ENCODE data around the gene PTPRJ.

Gene PTPRJ

GRCh38 chr11:48063424-48063978, 83.1 kb downstream of the PTPRJ start:
- peak in 1 of 56 donors; percentile 9 for DNase-seq

DNA sequence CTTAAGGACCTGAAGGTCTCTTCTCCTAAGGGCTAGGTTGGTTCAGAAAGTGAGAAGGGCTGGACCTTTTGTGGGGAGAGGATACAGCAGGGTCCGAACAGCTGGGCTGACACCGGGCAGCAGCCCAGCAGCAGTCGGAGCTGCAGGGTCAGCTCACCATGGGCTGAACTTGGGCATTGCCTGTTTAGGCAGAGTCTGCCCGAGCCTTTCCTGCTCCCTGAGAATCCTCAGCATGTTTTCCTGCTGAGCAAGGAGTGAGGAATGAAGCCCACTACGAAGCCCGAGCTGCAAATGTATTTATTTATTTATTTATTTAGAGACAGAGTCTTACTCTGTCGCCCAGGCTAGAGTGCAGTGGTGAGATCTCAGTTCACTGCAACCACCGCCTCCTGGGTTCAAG, 83.9 kb downstream of the PTPRJ start:
- DNase-seq, result no peak

- DNase-seq, result peak in 1 of 56 donors; percentile 24
Measured at GRCh38 chr11:48066881-48067800, 86.8 kb downstream of the PTPRJ start.

GRCh38 chr11:48073031-48073861, 92.9 kb downstream of the PTPRJ start:
- DNase-seq, result no peak

GRCh38 chr11:48074425-48075181, 94.2 kb downstream of the PTPRJ start:
- no peak for DNase-seq

DNA sequence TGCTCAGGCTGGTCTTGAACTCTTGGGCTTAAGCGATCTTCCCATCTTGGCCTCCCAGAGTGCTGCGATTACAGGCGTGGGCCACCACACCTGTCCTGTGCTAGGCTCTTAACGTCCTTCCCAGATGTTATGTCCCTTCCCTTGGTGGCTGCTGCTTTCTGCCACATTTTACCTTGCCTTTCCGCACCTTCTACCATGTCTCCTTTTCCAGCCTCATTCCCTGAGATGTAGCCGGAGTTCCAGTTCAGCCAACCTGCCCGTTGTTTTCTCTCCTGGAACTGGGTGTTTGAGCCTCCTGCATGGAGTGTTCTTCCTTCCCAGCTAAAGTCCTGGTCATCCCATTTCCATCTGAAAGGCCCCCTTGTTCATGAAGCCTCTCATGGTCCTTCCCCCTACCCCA, 95.3 kb downstream of the PTPRJ start:
- no peak for DNase-seq

GRCh38 chr11:48077251-48077650, 96.9 kb downstream of the PTPRJ start:
- DNase-seq, result no peak

DNA sequence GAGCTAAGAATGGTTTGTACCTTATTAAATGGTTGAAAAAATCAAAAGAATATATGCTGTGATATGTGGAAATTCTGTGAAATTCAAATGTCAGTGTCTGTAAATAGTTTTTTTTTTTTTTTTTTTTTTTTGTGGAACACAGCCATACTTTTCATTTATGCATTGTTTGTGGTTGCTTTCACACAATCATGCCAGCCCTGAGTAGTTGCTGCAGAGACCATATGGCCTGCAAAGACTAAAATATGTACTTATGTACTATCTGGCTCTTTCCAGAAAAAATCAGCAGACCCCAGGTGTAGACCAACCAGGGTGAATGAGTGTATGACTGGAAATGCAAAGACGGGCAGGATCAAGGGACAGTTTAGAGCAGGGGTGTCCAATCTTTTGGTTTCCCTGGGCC, 98.3 kb downstream of the PTPRJ start:
- DNase-seq, result no peak

DNA sequence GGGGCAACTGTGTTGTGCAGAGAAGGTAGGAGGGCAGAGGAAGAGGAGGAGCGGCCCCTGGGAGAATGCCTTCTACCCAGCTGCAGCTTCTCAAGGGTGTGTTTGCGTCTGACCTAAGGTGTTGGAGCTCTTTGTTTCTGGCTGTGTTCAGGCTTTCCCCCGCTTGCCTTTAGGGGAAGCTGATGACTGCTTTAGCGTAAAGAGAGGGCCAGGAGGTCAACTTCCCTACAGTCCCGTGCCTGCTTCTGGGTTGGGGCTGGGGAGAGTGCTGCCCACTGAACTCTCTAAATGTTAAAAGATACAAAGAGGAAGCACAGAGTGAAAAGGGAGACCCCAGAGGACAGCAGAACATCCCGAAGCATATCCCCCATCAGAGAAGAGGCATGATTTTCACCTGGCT, 99.2 kb downstream of the PTPRJ start:
- DNase-seq, result no peak

DNA sequence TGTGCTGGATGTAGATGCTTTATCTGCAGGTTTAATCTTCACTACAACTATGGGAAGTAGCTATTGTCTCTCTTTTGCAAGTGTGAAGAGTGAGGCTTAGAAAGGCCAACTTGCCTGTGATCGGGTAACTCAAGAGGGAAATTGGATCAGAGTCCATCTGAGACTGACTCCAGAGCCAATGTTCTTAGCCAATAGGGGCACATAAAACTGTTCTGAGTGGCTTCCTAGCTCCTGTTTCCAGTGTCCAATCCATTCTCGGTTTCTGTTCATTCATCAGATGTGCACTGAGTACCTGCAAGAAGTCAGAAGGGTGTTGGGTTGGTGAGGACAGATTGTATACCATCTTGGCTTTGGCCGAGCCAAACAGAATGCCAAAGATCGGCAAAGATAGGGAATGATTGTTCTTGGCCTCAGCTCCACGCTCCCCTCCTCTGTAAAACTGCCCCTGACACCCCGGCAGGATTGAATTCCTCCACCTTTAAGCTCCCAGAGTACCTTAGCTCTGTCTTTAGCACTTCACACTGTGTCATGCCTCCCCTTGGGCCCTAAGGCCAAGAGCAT, 100.0 kb downstream of the PTPRJ start:
- DNase-seq, result no peak

DNA sequence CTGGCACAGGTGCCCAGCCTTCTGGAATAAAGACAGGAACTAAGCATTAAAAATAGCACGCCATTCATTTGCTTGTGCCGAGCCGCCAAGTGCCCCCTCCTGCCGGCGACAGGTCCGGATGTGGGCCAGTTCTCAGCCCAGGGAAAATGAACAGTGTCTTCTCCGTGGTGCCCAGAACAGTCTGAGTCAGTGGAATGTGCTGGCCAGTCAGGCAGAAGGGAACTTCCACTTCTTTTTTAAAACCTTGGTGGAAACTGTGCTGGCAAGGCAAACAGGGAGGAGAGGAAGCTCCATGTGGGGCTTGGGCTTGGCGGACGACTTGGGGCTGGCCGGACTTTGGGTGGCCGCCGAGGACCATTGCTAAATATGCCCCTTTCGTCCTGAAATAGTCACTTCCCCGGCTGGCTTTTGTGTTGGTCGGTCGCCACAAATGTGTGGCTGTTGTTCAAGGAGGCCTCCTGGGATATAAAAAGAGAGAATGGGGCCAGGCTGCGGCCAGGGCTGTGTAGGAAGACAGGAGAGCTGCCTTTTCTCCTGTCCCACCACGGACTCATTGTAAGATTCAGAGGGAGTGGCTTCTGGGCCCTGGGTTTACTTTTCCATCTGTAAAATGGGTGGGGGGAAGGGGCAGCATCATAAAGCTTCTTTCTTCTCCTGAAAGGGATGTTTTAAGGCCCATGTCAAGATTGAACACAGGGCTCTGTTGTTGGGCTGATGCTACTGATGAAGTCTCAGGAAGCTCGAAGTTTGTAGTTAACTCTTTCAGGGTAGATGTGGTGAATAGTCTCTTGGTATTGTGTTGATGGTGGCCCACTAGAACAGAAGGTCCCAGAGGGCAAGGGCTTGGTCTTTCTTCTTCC, 101.0 kb downstream of the PTPRJ start:
- DNase-seq, result peak in 42 of 56 donors; percentile 27 to 82 (median 58)

DNA sequence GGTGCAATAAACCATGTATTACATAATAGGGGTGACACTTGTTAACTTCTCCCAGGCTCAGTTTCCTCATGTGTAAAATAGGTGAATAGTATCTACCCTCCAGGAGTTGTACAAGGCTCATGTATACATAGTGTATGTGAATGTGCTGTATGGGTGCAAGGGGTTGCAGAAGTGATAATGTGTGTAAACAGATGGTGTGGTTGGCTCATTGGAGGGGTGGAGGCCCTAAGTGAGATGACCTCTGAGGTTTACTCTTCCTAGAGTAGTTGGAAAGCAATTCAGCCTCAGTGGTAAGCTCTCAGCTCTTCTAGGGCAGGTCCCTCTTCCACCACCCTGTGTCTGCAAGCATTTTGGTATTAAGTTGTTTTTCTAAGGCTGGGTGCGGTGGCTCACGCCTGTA, 102.4 kb downstream of the PTPRJ start:
- no peak for DNase-seq

- no peak for DNase-seq
Measured at GRCh38 chr11:48083421-48083820, 103.1 kb downstream of the PTPRJ start.

DNA sequence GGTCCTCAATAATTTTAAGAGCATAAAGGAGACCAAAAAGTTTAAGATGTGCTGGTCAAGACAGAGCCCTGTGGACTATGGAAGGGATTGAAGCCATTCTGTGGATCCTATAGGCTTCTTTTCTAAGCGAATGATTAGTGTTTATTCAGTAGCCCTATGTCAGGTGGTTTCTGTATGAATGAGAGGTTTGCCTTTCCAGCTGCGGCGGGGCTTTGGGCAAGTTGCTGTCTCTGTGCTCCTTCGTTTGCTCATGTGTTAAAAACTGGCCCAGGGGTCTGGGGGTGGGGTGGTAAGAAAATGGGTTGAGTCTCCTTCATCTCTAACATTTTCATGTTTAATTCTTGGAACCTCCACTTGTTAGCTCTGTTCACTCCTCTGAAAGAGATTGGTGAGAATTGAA, 105.3 kb downstream of the PTPRJ start:
- no peak for DNase-seq

GRCh38 chr11:48087422-48087821, 107.1 kb downstream of the PTPRJ start:
- no peak for DNase-seq

DNA sequence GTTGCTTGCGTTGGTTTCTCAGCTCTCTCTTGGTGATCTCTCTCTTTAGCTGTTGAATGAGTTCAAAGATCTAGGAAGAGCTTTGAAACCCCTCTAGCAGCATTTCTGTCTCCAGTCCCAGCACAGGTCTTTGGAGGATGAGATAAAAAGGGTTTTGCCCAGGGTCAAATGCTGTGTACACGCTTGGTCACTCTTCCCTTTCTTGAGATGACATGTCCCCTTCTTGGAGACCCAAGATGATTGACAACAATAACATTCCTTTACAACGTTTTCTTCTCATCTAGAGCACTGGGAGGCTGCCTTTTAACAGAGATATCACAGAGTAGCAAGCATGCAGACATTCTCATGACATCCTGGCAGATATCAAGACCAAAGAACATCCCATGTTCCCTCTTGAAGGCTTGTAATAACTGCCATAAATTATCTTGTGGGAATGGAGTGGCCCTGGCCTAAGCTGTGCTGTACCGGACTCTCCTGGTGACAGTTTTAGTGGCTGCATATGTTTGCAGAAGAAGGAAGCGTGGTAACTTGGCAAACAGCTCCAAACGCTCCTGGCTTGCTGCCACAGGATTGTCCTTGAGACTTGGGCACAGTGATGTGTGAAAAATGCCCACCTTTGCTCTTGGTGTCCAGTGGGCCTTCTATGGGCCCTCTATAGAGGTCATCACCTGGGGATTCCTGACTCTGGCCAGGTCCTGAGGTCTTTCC, 107.8 kb downstream of the PTPRJ start:
- DNase-seq, result peak in 1 of 56 donors; percentile 57

- no peak for DNase-seq
Measured at GRCh38 chr11:48088682-48089050, 108.3 kb downstream of the PTPRJ start.

GRCh38 chr11:48090174-48090573, 109.8 kb downstream of the PTPRJ start:
- no peak for DNase-seq

DNA sequence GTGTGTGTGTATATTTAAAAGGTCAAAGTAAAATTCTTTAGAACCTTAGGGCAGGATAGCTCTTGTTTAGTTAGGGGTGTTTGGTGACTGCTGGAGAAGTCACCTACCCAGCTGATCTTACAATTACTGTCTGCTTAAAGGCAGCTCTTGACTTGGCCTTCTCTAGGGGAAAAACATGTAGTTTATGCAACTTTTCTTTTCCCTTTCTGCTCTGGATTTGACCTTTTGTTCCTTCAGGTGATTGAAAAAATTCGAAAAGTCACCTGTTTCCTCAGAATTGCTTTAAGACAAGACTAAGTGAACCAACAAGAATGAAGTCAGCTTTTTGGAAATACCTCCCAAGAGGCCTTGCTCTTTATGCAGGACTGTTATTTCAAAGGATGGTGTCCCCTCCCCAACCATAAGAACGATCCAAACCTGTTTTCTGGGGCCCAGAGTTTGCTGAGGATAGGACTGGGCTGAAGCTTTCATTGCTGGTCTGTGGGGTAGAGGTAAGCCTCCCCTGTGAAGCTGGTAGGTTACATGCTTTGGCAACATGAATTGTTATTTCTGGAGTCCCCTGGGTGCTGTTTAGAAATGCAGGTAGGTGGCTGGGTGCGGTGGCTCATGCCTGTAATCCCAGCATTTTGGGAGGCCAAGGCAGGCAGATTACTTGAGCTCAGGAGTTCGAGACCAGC, 111.2 kb downstream of the PTPRJ start:
- DNase-seq, result no peak

All from amygdala (tissue), 56 donors.